ENCODE measurements around the gene NPAS2.

The NPAS2 gene

GRCh38 chr2:100888601-100889000 is 68.7 kb downstream of the NPAS2 start:
- DNase-seq, result no peak

- no peak for DNase-seq
Measured at GRCh38 chr2:100889286-100889685, 69.3 kb downstream of the NPAS2 start.

DNA sequence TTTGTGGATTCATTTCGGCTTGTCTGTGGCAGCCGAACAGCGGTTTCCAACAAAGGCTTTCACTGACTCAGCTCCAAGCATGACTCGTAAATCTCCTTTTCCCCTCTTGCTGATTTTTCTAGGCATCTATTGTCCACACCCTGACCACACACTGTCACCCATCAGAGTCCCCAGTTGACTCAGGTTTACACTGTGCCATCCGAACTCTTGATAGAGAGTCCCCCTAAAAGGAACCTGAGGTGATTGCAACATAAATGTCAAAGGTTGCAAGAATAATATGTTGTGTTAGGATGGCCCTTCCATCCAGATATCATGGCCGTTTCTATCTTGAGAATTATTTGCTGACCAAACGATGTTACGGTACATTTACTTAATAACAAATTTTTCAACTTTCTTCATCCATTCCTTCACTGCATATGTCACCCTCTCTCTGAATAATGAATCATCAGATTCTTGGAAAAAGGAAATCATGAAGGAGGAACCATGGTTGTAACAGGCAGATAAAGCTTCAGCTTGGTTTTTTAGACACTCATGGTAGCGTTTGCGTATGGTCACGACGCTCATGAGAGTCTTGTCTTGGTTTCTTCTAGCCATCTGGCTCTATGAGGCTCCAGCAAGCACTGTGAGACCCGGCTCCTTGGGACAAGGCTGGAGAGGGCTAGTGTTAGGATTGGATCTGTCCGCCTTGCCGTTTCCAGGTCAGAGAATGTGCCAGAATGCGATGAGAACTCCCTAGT is 72.1 kb downstream of the NPAS2 start:
- DNase-seq, result no peak

- no peak for DNase-seq
Measured at GRCh38 chr2:100893392-100894104, 73.6 kb downstream of the NPAS2 start.

DNA sequence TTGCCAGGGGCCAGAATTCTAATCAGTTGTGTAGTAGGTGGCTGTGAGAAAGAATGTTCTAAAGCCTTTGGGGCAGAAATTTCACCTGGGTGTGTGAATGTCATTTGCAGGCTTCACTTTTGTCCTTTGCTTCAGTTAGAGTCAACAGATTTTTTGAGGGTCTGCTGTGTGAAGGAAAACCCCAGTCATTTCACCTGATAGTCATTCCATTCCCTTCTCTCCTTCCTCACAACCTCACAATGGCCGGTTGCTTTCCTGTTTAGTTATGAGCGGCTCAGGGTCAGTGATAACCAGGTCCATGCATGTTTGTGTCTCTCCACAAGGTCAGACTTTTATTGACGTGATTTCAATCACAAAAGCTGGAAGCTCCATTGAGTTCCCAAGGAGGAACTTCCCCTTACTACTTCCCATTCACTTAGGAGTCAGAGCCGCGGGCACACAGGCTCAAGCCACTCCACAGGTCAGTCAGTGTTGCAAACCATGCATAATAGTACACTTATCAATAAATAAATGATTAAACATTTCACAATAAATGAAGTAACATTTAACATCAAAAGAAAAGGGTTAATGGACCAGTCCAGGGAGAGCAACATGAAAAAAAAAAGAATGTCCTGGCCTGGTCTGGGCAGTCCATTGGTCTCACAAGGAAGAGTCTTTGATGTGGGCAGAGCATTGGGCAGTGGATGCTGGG is 74.3 kb downstream of the NPAS2 start:
- no peak for DNase-seq

GRCh38 chr2:100894796-100895156 is 74.8 kb downstream of the NPAS2 start:
- no peak for DNase-seq

GRCh38 chr2:100895402-100895801 is 75.5 kb downstream of the NPAS2 start:
- DNase-seq, result peak; percentile 23

GRCh38 chr2:100895934-100896685 is 76.2 kb downstream of the NPAS2 start:
- no peak for DNase-seq

DNA sequence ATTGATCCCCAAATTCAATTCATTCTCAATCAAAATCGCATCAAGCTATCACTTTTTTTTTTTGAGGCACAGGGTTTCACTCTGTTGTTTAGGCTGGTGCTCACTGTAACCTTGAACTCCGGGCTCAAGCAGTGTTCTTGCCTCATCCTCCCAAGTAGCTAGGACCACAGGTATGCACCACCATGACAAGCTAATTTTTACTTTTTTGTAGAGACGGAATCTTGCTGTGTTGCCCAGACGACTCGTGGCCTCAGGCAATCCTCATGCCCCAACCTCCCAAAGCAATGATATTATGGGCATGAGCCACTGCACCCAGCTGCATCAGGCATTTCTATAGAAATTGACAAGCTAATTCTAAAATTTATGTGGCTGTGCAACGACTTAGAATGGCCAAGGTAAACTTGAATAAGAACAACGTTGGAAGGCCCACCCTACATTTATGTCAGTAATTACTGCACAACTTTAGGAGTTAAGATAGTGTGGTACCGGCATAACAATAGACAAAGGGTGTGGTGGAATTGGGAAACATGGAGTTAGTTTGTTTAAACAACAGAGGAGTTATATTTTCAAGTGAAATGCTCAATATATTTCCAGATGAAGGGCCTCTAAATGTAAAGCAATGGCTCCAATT is 78.2 kb downstream of the NPAS2 start:
- no peak for DNase-seq

- DNase-seq, result no peak
Measured at GRCh38 chr2:100900156-100900795, 80.3 kb downstream of the NPAS2 start.

- DNase-seq, result no peak
Measured at GRCh38 chr2:100902817-100903405, 83.0 kb downstream of the NPAS2 start.

DNA sequence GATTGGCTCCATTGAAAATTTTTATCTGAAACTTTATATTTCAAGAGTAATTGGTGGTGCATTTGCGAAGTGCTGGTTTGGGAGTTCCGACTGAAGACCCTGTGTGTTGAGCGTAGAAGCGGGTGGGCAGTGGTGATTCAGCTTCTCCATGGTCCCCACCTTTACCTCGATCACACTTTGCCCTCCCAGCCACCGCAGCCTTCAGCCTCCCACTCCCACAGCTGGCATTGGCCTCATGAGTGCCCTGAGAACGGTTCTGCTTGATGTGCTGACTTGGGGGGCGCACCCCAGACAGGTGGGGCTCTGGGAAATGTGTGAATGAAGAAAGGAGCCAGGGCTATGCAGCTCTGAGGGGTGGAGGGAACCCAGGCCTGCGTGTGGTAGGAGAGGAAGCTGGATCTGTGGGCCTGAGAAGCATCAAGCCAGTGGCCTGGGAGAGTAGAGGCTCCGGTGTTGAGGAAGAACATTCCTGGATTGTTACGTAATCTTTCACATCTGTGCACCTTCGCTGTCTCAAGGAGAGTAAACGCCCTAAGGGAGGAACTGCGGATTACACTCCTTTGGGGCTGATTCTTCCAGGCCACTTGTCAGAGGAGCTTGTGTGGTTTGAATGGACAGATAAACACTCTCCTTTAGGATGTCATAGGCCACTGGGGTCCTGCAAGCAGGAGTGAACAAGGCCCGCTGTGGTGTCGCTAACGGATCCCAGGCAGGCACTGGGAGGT is 83.8 kb downstream of the NPAS2 start:
- no peak for DNase-seq

GRCh38 chr2:100905132-100905805 is 85.3 kb downstream of the NPAS2 start:
- no peak for DNase-seq

- no peak for DNase-seq
Measured at GRCh38 chr2:100906131-100906530, 86.2 kb downstream of the NPAS2 start.

DNA sequence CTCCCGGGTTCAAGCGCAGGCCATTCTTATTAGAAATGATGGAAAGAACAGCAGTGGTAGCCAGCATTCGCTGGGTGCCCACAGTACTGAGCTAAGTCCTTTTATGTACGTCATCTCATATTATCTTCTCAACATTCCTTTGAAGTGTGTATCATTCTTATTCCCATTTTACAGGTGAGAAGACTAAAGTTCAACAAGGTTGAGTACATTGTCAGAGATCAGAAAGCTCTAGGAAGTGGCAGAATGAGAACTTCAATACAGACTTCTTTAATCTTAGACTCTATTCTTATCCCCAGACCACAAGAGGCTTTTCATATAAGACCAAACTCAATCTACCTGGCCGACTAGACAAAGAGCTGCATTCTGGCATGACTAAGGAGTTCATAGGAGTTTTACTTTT is 86.7 kb downstream of the NPAS2 start:
- DNase-seq, result no peak

- no peak for DNase-seq
Measured at GRCh38 chr2:100907832-100908231, 87.9 kb downstream of the NPAS2 start.

GRCh38 chr2:100909534-100910081 is 89.7 kb downstream of the NPAS2 start:
- DNase-seq, result no peak

DNA sequence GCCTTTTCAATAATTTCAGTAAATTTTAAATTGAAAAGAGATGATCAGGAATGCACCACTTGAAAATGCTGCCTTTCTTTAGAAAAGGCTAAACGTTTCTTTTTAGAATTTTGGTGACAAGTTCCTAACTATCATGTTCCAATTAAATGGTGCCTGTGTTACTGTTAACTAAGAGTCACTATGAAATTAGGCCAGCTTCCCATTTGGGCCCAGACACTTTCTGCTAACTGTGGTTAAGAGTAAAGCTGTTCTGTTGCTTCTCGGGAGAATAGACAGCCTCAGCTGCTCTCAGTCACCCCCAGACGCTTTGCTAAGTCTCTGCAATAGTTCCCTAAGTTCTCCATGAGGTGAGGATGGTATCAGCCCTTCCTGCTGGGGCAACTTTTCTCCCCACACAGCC is 90.2 kb downstream of the NPAS2 start:
- no peak for DNase-seq

DNA sequence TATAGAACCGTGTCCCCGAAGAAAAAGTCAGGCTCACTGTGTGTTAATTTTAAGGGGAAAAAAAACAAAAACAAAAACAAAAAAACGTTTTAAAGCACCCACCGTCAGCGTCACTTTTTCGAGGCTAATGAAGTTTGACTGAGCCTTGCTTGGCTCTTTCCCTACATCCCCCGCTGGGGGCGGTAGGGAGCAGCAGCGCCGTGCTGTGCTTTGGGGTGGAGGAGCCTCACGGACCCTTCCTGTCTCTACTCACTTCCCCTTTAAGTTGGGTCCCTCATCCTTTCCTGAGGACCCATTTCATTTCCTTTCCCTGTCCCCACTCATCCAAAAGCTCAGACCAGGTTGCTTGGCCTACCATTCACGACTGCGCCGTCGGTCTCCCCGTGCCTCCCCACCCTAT is 99.4 kb downstream of the NPAS2 start:
- peak; percentile 34 for DNase-seq

DNA sequence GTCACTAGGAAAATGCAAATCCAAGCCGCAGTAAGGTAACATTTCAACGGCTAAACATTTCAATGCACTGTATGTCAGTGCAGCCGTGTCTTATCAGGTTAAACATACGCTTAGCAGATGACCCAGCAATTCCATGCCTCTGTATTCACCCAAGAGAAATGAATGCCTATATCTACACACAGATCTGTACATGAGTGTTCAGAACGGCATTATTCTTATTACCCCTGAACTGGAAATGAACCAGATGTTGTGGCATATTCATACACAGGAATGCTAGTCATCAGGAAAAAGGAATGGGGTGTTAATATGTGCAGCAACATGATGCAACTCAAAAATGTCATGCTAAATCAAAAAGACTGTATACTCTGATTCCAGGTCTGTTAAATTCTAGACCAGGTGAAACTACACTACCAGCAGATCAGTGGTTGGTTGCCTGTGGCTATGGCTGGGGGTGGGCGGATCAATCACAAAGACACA is 101.8 kb downstream of the NPAS2 start:
- DNase-seq, result no peak

Data from RPMI8226 (cell line).